Ramos (cell line): ENCODE results near the gene GAMT.

ENCODE experiments used
- in situ Hi-C: fragments of 300-500 bp; cut with MboI; formaldehyde crosslinking; loops from one replicate; pipeline ENCODE4 v1.14.3; 2022; ENCODE audit warnings: low sequenced_read_pairs; ENCODE audit not compliant: unreplicated experiment

GAMT gene

DNA sequence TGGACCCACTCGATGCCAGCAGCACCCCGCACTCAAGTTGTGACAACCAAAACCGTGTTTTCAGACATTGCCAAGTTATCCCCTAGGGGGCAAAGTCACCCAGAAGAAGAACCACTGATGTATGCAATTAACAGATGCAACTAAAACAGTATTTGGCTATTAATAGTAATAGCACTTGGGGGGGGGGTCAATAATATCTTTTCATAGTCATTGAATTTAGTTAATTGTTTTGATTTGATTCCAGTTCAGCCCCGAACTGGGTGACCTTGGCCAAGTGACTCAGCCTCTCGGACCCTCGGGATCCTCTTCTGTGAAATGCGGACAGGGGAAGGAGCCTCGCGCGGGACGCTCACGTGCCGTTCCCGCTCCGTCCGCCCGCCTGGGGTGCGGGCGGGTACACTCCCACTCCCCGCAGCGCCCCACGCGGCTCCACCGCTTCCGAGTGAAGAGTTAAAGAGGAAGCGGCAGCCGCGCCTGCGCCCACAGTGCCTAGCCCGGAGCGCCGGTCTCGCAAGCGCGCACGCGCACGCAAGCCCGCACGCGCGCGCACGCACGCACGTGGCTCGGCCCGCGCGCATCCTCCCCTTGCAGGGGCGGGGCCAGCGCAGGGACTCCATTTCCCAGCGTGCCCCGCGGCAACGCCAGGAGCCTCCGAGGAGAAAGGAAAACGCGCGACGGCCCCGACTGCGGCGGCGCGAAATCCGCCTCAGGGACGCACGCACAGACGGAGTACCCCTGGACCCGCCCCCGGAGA, 5.6 kb upstream of the GAMT start:
- in situ Hi-C loops: no loop called here

GRCh38 chr19:1402411-1403070, 1.2 kb upstream of the GAMT start:
- in situ Hi-C loops: no loop called here

DNA sequence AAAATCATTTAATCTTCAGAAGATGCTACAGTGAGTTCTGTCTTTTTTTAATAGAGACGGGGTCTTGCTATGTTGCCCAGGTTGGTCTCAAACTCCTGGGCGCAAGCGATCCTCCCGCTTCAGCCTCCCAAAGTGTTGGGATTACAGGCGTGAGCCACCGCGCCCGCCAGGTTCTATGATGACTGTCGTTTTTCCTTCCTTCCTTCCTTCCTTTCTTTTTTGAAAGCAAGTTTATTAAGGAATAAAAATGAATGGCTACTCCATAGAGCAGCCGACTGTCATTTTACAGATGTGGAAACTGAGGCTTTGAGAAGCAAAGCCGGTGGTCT, 511 bp upstream of the GAMT start:
- in situ Hi-C loops: no loop called here

- in situ Hi-C loops: no loop called here
These were observed 833 bp downstream of the GAMT start for GRCh38 chr19:1400281-1401137.

GRCh38 chr19:1399745-1400144, 1.6 kb downstream of the GAMT start:
- in situ Hi-C loops: no loop called here

DNA sequence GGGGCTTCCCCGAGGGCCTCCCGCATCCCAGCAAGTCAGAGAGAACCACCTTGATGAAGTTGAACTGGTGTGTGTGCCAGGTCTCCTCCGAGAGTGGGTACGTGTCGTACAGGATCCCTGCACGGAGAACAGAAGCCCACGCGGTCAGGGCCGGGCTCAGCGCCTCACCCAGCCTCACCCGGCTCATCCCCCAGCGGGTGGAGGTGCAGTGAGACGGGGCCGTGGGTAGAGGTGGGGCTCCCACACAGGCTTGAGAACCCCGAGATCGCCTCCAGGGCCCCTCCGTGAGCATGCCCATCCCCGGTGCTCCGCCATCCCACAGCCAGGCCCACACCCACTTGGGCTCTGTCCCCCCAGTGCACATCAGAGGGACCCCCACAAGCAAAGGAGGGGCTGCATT, 2.3 kb downstream of the GAMT start:
- in situ Hi-C loops: no loop called here

DNA sequence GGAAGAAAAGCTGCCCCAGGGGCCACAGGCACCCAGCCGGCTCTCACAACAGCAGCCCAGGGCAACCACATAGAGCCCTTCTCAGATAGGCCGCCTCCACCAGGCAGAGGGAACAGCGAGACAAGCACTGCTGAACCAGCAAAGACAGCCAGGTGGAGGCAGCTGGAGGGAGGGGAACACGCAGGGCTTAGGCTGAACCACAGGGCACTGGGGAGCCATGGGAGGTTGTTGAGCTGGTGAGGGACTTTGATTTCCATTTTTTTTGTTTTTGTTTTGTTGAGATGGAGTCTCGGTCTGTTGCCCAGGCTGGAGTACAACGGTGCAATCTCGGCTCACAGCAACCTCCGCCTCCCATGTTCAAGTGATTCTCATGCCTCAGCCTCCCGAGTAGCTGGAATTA, 3.5 kb downstream of the GAMT start:
- in situ Hi-C loops: no loop called here

DNA sequence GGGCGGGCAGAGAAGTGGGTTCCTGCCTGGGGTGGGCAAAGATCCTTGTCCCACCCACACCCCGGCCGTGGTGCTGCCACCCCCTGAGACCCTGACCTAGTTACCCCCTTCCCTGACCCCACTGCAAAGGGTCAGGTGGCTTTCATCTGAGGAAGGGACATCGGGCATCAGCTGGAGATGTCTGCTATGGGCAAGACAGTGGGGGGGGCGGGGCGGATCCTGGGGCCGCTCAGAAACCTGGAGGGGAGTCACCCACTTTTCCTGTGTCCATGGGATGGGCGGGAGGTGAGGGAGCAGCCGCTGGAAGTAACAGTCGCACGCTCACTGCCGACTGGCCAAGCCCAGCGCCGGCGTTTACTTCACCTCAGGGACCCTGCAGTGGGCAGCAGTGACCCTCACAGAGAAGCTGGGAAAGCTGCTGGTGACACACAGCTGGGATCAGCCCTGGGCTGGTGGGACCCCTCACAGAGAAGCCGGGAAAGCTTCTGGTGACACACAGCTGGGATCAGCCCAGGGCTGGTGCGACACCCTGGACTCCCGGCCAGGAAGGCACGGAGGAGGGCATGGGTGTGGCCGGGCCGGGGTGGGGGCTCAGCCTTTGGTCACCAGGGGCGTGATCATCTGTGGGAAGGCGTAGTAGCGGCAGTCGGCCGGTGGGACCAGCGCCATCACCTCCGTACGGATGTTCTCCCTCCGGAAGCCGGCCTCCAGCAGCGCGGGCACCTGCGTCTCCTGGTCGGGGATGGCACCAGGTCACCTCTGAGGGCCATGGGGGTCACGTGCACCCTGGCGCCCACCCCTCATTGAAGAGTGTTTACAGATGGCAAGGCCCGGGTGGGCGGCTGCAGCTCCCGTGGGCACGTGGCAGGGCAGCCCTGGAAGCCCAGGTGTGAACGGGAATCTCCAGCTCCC, 4.3 kb downstream of the GAMT start:
- in situ Hi-C loops: no loop called here

DNA sequence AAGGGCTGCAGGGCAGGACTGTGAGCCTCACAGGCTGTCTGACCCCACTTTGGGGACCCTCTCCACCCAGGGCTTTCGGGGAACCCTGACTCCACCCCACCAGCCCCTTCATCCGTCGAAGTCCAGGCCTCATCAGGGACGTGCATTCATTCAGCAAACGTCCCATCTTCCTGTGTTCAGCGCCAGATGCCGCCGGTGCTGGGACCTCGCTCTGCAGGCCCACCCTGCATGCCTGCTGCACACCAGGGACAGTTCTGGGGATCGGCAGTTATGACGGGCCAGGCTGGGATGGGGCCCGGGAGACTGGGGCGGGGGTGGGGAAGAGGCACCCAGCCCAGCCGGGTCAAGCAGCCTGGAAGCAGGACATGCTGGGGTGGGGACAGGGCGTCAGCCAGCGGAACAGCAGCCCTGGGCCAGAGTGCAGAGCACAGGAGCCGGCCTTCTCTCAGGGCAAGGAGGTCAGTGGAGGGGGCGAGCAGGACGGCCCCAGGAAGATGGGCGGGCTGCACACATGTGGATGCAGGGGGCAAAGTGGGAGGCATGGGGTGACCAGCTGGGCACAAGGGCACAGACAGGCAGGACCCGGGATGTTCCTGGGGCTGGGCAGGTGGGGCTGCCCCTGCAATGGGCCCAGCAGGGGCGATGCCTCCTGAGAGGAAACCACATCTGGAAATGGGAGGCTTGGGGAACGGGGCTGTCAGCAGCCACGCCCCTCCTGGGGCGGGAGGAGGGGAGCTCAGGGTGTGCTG, 5.1 kb downstream of the GAMT start:
- in situ Hi-C loops: no loop called here

- in situ Hi-C loops: no loop called here
These were observed 5.9 kb downstream of the GAMT start for GRCh38 chr19:1395194-1396018.

DNA sequence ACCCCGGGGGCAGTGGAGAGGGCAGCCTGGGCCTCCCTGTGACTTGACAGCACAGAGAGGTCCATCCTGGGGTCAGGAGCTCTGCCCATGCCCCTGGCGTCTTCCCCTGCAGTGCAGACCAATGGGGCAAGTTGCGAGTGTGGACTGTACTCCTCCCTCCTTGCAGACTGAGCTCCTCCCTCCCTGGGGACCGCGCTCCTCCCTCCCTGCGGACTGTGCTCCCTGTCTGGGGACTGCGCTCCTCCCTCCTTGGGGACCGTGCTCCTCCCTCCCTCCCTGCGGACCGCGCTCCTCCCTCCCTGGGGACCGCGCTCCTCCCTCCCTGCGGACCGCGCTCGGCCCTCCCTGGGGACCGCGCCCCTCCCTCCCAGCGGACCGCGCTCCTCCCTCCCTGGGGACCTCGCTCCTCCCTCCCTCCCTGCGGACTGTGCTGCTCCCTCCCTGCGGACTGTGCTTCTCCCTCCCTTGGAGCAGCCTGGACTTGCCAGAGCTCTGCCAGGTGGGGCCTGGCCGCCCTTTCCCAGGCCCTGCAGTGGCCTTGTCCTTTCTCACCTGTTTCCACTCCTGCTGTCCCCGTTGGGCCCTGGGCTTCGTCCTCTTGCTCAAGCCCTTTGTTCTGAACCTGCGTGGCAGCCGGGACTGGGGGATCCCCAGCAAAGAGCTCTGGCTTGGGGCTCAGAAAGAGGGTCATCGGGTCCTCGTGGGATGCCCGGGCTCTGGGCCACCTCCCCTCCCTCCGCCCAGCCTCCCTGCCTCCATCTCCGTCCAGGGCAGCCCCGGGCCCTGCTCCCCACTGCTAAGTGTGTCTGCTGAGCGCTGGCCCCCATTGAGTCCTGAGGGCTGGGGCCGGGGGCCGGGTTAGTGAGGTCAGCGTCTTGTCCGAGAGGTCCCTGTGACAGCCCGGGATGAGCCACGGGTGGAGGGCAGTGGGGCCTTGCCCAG, 6.8 kb downstream of the GAMT start:
- in situ Hi-C loops: no loop called here

DNA sequence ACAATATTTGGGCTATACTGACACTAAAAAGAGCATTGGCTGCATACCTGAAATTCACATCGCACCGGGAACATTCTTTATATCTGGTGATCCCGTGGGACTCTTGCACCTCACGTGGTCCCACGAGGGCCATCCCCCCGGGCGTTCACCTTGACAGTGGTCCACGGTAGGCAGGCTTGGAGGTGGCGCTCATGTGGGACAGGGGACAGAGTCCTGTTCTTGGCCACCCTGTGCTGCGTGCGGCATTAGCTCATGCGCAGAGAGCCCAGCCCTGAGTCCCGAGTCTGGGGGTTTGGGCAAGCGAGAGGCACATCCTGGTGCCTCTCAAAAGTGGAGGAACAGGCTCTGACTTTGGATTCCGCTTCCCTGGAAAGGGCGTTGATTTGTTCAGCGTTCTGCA, 7.5 kb downstream of the GAMT start:
- in situ Hi-C loops: no loop called here

GRCh38 chr19:1392939-1393530, 8.3 kb downstream of the GAMT start:
- in situ Hi-C loops: no loop called here

- in situ Hi-C loops: no loop called here
These were observed 8.9 kb downstream of the GAMT start for GRCh38 chr19:1392407-1392806.

GRCh38 chr19:1390890-1391423, 10.4 kb downstream of the GAMT start:
- in situ Hi-C loops: no loop called here

- in situ Hi-C loops: no loop called here
These were observed 12.1 kb downstream of the GAMT start for GRCh38 chr19:1389033-1389940.
